ENCODE measurements around the gene OPN5.
"Not testable (repeated sequence)": the region's sequence is repeated elsewhere in the genome, so short reads cannot be mapped to it uniquely, and the experiment has no call there.

The OPN5 gene

GRCh38 chr6:47781732-47782131 lies at the start of gene OPN5:
OPN5 (plus strand) TSS chr6:47782032; CDS start chr6:47782067, 35 bp downstream.
- DNase-seq: no peak

GRCh38 chr6:47733879-47734558 lies 47.8 kb upstream of the OPN5 start:
- DNase-seq: no peak

- no peak for DNase-seq
Observed at GRCh38 chr6:47734831-47735481, 46.9 kb upstream of the OPN5 start.

GRCh38 chr6:47736083-47736700 lies 45.6 kb upstream of the OPN5 start:
- DNase-seq: no peak

- DNase-seq: no peak
Observed at GRCh38 chr6:47737406-47737805, 44.4 kb upstream of the OPN5 start.

- DNase-seq: no peak
Observed at GRCh38 chr6:47740714-47741113, 41.1 kb upstream of the OPN5 start.

- DNase-seq: no peak
Observed at GRCh38 chr6:47741807-47742206, 40.0 kb upstream of the OPN5 start.

GRCh38 chr6:47743744-47744143 lies 38.1 kb upstream of the OPN5 start:
- no peak for DNase-seq

GRCh38 chr6:47745269-47745668 lies 36.6 kb upstream of the OPN5 start:
- not testable (repeated sequence) for DNase-seq

GRCh38 chr6:47749757-47750156 lies 32.1 kb upstream of the OPN5 start:
- DNase-seq: no peak

GRCh38 chr6:47752801-47753200 lies 29.0 kb upstream of the OPN5 start:
- DNase-seq: no peak

GRCh38 chr6:47759364-47759763 lies 22.5 kb upstream of the OPN5 start:
- DNase-seq: no peak

- no peak for DNase-seq
Observed at GRCh38 chr6:47762502-47762901, 19.3 kb upstream of the OPN5 start.

GRCh38 chr6:47766445-47766844 lies 15.4 kb upstream of the OPN5 start:
- DNase-seq: no peak

- DNase-seq: no peak
Observed at GRCh38 chr6:47767102-47767501, 14.7 kb upstream of the OPN5 start.

- no peak for DNase-seq
Observed at GRCh38 chr6:47769982-47770381, 11.8 kb upstream of the OPN5 start.

- no peak for DNase-seq
Observed at GRCh38 chr6:47772359-47772758, 9.5 kb upstream of the OPN5 start.

GRCh38 chr6:47773005-47773404 lies 8.8 kb upstream of the OPN5 start:
- no peak for DNase-seq

GRCh38 chr6:47780510-47781356 lies 1.1 kb upstream of the OPN5 start:
- peak; percentile 16 to 20 for DNase-seq

GRCh38 chr6:47785182-47785581 lies 3.4 kb downstream of the OPN5 start:
- DNase-seq: no peak

- peak; percentile 46 to 57 for DNase-seq
Observed at GRCh38 chr6:47787620-47788497, 6.0 kb downstream of the OPN5 start.

GRCh38 chr6:47788498-47788884 lies 6.7 kb downstream of the OPN5 start:
- no peak for DNase-seq

All from activated CD4-positive, alpha-beta T cell treated with anti-CD3 and anti-CD28 coated beads, Interleukin-2, amount 50 U/mL, for 48 hours (primary cell).